Peyer's patch (tissue), 4 donors: Measurements from ENCODE around the gene ZNF202.

ENCODE experiments used
- POLR2A ChIP-seq, 2 donors: fragments of 450-650 bp; IDR thresholded peaks; one replicate each; pipeline ENCODE4 v1.5.1; 2017; ENCODE audit warnings: antibody characterized with exemption in 2 of 2, mild to moderate bottlenecking in 2 of 2, moderate library complexity in 2 of 2
- TF ChIP-seq, protein P1 (sequence below), 6 experiments: fragments of 450-650 bp in 4 of 6; fragments of 200-600 bp in 2 of 6; sonication (generic) in 1 of 6; IDR thresholded peaks; one replicate each; pipeline ENCODE4 v1.5.1; 2017 to 2019; ENCODE audit warnings: antibody characterized with exemption in 6 of 6, mild to moderate bottlenecking in 3 of 6, moderate library complexity in 1 of 6

DNA sequence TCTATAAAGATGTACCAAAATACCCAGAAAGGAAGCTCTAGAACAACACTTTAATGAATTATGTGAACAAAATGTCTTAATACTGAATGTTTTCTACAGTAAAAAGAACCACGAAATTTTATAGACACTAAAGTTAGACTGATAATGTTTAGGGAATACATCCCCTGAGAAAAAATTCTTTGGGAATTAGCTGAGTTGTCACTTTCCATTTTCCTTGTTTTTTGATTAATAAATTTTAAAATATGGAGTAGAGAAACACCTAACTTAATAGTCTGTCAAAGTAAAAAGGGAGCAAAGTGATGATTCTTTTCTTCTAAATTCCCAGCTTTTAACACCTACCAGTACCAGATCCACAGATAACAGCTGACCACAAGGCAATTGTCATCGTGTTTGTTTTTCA, 64.0 kb downstream of the ZNF202 start:
- TF ChIP-seq, protein P1, sequence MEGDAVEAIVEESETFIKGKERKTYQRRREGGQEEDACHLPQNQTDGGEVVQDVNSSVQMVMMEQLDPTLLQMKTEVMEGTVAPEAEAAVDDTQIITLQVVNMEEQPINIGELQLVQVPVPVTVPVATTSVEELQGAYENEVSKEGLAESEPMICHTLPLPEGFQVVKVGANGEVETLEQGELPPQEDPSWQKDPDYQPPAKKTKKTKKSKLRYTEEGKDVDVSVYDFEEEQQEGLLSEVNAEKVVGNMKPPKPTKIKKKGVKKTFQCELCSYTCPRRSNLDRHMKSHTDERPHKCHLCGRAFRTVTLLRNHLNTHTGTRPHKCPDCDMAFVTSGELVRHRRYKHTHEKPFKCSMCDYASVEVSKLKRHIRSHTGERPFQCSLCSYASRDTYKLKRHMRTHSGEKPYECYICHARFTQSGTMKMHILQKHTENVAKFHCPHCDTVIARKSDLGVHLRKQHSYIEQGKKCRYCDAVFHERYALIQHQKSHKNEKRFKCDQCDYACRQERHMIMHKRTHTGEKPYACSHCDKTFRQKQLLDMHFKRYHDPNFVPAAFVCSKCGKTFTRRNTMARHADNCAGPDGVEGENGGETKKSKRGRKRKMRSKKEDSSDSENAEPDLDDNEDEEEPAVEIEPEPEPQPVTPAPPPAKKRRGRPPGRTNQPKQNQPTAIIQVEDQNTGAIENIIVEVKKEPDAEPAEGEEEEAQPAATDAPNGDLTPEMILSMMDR (IDR thresholded peaks at IDR 0.05): no peak
- TF ChIP-seq POLR2A (IDR thresholded peaks at IDR 0.05): no peak
